ENCODE measurements around the gene MCM6. TPM values are rescaled to one million over a fixed set of nuclear protein-coding genes. Genes with fewer than 3 reads are reported as not detected.

Gene MCM6
- polyA plus RNA-seq, 3 donors = 1.3 to 2.2 (median 1.7) TPM

GRCh38 chr2:135803278-135803677 is 73.0 kb downstream of the MCM6 start:
- H3K9me3 Mint-ChIP-seq = peaks cover 6 to 28% (median 25%) of the 10 kb centered on the region in 7 donors
- H3K4me3 Mint-ChIP-seq = no peak overlapping the region
- Histone ChIP-seq H3K4me2 (replicated peaks; ENCODE audit: extremely low read depth, low read length, poor library complexity, severe bottlenecking) (no peak overlapping the region), H3K79me2 (ENCODE audit: insufficient read depth, low read length) (no peaks in the 10 kb centered on the region), H3K27me3 (ENCODE audit: control insufficient read depth in 2 of 2, insufficient read depth in 2 of 2, low read length in 2 of 2) (no peaks in the 10 kb centered on the region), H2AFZ (ENCODE audit: insufficient read depth, low read depth, low read length, poor library complexity, severe bottlenecking) (no peak overlapping the region), H4K20me1 (ENCODE audit: insufficient read depth, low read length) (no peaks in the 10 kb centered on the region), H3K4me1 (ENCODE audit: control insufficient read depth in 1 of 2, insufficient read depth in 2 of 2, low read length in 2 of 2) (no peaks in the 10 kb centered on the region), H3K9ac (ENCODE audit: insufficient read depth, low read length, poor library complexity, severe bottlenecking) (no peak overlapping the region), H3K4me3 (replicated peaks in 1 of 3; ENCODE audit: low read depth in 2 of 3, low read length in 3 of 3) (no peak overlapping the region), H3K9me3 (replicated peaks in 1 of 2; ENCODE audit: control insufficient read depth in 1 of 2, insufficient read depth in 1 of 2, low read length in 2 of 2) (peaks cover 18 to 26% of the 10 kb centered on the region in 2 donors), H3K36me3 (replicated peaks in 1 of 2; ENCODE audit: control insufficient read depth in 1 of 2, insufficient read depth in 2 of 2, low read length in 2 of 2) (no peaks in the 10 kb centered on the region), H3K27ac (ENCODE audit: low read depth in 1 of 2, low read length in 2 of 2) (no peak overlapping the region)
- WGBS (ENCODE audit: insufficient coverage) = no CpG with 5 or more reads among the region's 2 CpGs
- TF ChIP-seq, protein P1, sequence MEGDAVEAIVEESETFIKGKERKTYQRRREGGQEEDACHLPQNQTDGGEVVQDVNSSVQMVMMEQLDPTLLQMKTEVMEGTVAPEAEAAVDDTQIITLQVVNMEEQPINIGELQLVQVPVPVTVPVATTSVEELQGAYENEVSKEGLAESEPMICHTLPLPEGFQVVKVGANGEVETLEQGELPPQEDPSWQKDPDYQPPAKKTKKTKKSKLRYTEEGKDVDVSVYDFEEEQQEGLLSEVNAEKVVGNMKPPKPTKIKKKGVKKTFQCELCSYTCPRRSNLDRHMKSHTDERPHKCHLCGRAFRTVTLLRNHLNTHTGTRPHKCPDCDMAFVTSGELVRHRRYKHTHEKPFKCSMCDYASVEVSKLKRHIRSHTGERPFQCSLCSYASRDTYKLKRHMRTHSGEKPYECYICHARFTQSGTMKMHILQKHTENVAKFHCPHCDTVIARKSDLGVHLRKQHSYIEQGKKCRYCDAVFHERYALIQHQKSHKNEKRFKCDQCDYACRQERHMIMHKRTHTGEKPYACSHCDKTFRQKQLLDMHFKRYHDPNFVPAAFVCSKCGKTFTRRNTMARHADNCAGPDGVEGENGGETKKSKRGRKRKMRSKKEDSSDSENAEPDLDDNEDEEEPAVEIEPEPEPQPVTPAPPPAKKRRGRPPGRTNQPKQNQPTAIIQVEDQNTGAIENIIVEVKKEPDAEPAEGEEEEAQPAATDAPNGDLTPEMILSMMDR (IDR thresholded peaks at IDR 0.05) = no peak
- no peak overlapping the region for H3K27ac Mint-ChIP-seq
- intact Hi-C loops (cut with micrococcal nuclease) = no loop called here
- no peaks in the 10 kb centered on the region for H3K36me3 Mint-ChIP-seq
- peaks cover 7% of the 10 kb centered on the region for H3K4me1 Mint-ChIP-seq
- DNase-seq = no peak
- H3K27me3 Mint-ChIP-seq (ENCODE audit: low read depth in 3 of 3) = peaks cover 0 to 3% (median 0%) of the 10 kb centered on the region in 3 donors

DNA sequence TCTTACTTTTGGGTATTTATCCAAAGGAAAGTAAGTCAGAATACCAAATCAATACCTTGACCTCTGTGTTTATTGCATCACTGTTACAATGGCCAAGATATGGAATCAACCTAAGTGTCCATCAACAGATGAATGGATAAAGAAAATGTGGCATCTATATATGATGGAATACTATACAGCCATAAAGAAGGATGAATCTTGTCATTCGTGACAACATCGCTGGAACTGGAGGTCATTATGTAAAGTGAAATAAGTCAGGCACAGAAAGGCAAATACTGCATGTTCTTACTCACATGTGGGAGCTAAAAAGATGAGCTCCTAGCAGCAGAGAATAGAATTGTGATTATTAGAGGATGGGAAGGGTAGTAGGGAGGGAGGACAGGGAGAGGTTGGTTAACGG is 73.9 kb downstream of the MCM6 start:
- H3K27ac ChIP-seq (ENCODE audit: low read depth in 1 of 2, low read length in 2 of 2) = no peak overlapping the region
- no peaks in the 10 kb centered on the region for H3K36me3 ChIP-seq (replicated peaks in 1 of 2; ENCODE audit: control insufficient read depth in 1 of 2, insufficient read depth in 2 of 2, low read length in 2 of 2)
- no peaks in the 10 kb centered on the region for H3K27me3 ChIP-seq (ENCODE audit: control insufficient read depth in 2 of 2, insufficient read depth in 2 of 2, low read length in 2 of 2)
- Mint-ChIP-seq H3K36me3 (no peaks in the 10 kb centered on the region), H3K4me1 (peaks cover 14% of the 10 kb centered on the region), H3K27ac (no peak overlapping the region), H3K4me3 (no peak overlapping the region), H3K27me3 (ENCODE audit: low read depth in 3 of 3) (peaks cover 0 to 3% (median 2%) of the 10 kb centered on the region in 3 donors), H3K9me3 (peaks cover 6 to 28% (median 25%) of the 10 kb centered on the region in 7 donors)
- WGBS (ENCODE audit: insufficient coverage) = 67% methylated on average over 3 of the region's 3 CpGs
- H3K9me3 ChIP-seq (replicated peaks in 1 of 2; ENCODE audit: control insufficient read depth in 1 of 2, insufficient read depth in 1 of 2, low read length in 2 of 2) = peaks cover 18 to 26% of the 10 kb centered on the region in 2 donors
- H3K4me1 ChIP-seq (ENCODE audit: control insufficient read depth in 1 of 2, insufficient read depth in 2 of 2, low read length in 2 of 2) = peaks cover 1 to 3% of the 10 kb centered on the region in 2 donors
- H3K4me3 ChIP-seq (replicated peaks in 1 of 3; ENCODE audit: low read depth in 2 of 3, low read length in 3 of 3) = no peak overlapping the region
- H4K20me1 ChIP-seq (ENCODE audit: insufficient read depth, low read length) = no peaks in the 10 kb centered on the region
- no peak overlapping the region for H3K9ac ChIP-seq (ENCODE audit: insufficient read depth, low read length, poor library complexity, severe bottlenecking)
- no peak overlapping the region for H2AFZ ChIP-seq (ENCODE audit: insufficient read depth, low read depth, low read length, poor library complexity, severe bottlenecking)
- no peak overlapping the region for H3K4me2 ChIP-seq (replicated peaks; ENCODE audit: extremely low read depth, low read length, poor library complexity, severe bottlenecking)
- DNase-seq = no peak
- intact Hi-C loops (cut with micrococcal nuclease) = no loop called here
- H3K79me2 ChIP-seq (ENCODE audit: insufficient read depth, low read length) = no peaks in the 10 kb centered on the region
- TF ChIP-seq, protein P1 (IDR thresholded peaks at IDR 0.05) = no peak

All from CD14-positive monocyte (primary cell).